ENCODE results near the gene GTF2A2.
"Not testable (repeated sequence)": the region's sequence is repeated elsewhere in the genome, so short reads cannot be mapped to it uniquely, and the experiment has no call there.

The GTF2A2 gene

GRCh38 chr15:59656897-59657634 is at the start of gene GTF2A2:
Gene GTF2A2, minus strand, starts transcription at chr15:59657515. Its CDS starts 5,238 bp downstream, at chr15:59652277.
- DNase-seq (ENCODE audit: low spot score in 2 of 2) (peak; percentile 87 to 98), ATAC-seq (peak; percentile 100)
- no peaks in the 10 kb centered on the region for H3K9me3 Mint-ChIP-seq
- H3K4me3 Mint-ChIP-seq, result no peak within 1 kb of the TSS
- peaks cover 8% of the 10 kb centered on the region for H3K4me1 Mint-ChIP-seq
- no peak within 1 kb of the TSS for H3K27ac Mint-ChIP-seq
- peaks cover 53% of the 10 kb centered on the region for H3K36me3 Mint-ChIP-seq

- no peak overlapping the region for H3K4me3 Mint-ChIP-seq
- ATAC-seq, result no peak
Observed at GRCh38 chr15:59703979-59704796, 46.9 kb upstream of the GTF2A2 start.

GRCh38 chr15:59702351-59702750 is 45.0 kb upstream of the GTF2A2 start:
- Mint-ChIP-seq H3K36me3 (no peaks in the 10 kb centered on the region), H3K4me1 (no peaks in the 10 kb centered on the region), H3K9me3 (no peaks in the 10 kb centered on the region), H3K4me3 (no peak overlapping the region), H3K27ac (no peak overlapping the region)
- no peak for DNase-seq (ENCODE audit: low spot score in 2 of 2)
- no peak for ATAC-seq

More at GRCh38 chr15:59703979-59704796, 46.9 kb upstream of the GTF2A2 start:
- Mint-ChIP-seq H3K27ac (no peak overlapping the region), H3K9me3 (no peaks in the 10 kb centered on the region), H3K36me3 (no peaks in the 10 kb centered on the region), H3K4me1 (no peaks in the 10 kb centered on the region)
- no peak for DNase-seq (ENCODE audit: low spot score in 2 of 2)

GRCh38 chr15:59701880-59702279 is 44.6 kb upstream of the GTF2A2 start:
- DNase-seq (ENCODE audit: low spot score in 2 of 2) (no peak), ATAC-seq (no peak)
- no peak overlapping the region for H3K4me3 Mint-ChIP-seq
- H3K4me1 Mint-ChIP-seq, result no peaks in the 10 kb centered on the region
- no peaks in the 10 kb centered on the region for H3K36me3 Mint-ChIP-seq
- no peaks in the 10 kb centered on the region for H3K9me3 Mint-ChIP-seq
- H3K27ac Mint-ChIP-seq, result no peak overlapping the region

GRCh38 chr15:59699810-59700431 is 42.6 kb upstream of the GTF2A2 start:
- Mint-ChIP-seq H3K27ac (no peak overlapping the region), H3K4me3 (no peak overlapping the region), H3K4me1 (no peaks in the 10 kb centered on the region), H3K36me3 (no peaks in the 10 kb centered on the region), H3K9me3 (no peaks in the 10 kb centered on the region)
- no peak for DNase-seq (ENCODE audit: low spot score in 2 of 2)
- ATAC-seq, result no peak

GRCh38 chr15:59698065-59698464 is 40.8 kb upstream of the GTF2A2 start:
- not testable (repeated sequence) for H3K36me3 Mint-ChIP-seq; H3K27ac Mint-ChIP-seq; H3K9me3 Mint-ChIP-seq; DNase-seq (ENCODE audit: low spot score in 2 of 2); H3K4me1 Mint-ChIP-seq; ATAC-seq; H3K4me3 Mint-ChIP-seq

- H3K4me3 Mint-ChIP-seq, result no peak overlapping the region
- H3K9me3 Mint-ChIP-seq, result no peaks in the 10 kb centered on the region
- DNase-seq (ENCODE audit: low spot score in 2 of 2) (no peak), ATAC-seq (no peak)
- H3K27ac Mint-ChIP-seq, result no peak overlapping the region
- no peaks in the 10 kb centered on the region for H3K36me3 Mint-ChIP-seq
- no peaks in the 10 kb centered on the region for H3K4me1 Mint-ChIP-seq
Observed at GRCh38 chr15:59696332-59696731, 39.0 kb upstream of the GTF2A2 start.

GRCh38 chr15:59694779-59695178 is 37.5 kb upstream of the GTF2A2 start:
- ATAC-seq, result no peak
- H3K36me3 Mint-ChIP-seq, result peaks cover under 1% of the 10 kb centered on the region
- H3K27ac Mint-ChIP-seq, result no peak overlapping the region
- H3K4me1 Mint-ChIP-seq, result peaks cover 7% of the 10 kb centered on the region
- H3K4me3 Mint-ChIP-seq, result no peak overlapping the region
- no peak for DNase-seq (ENCODE audit: low spot score in 2 of 2)
- no peaks in the 10 kb centered on the region for H3K9me3 Mint-ChIP-seq

- Mint-ChIP-seq H3K36me3 (peaks cover 31% of the 10 kb centered on the region), H3K27ac (no peak overlapping the region), H3K9me3 (no peaks in the 10 kb centered on the region), H3K4me1 (peaks cover 18% of the 10 kb centered on the region), H3K4me3 (no peak overlapping the region)
- no peak for DNase-seq (ENCODE audit: low spot score in 2 of 2)
- no peak for ATAC-seq
Observed at GRCh38 chr15:59691194-59691805, 34.0 kb upstream of the GTF2A2 start.

GRCh38 chr15:59689626-59690236 is 32.4 kb upstream of the GTF2A2 start:
- Mint-ChIP-seq H3K27ac (peak overlapping the region; percentile 90), H3K4me3 (peak overlapping the region; percentile 76), H3K4me1 (peaks cover 27% of the 10 kb centered on the region), H3K36me3 (peaks cover 44% of the 10 kb centered on the region), H3K9me3 (no peaks in the 10 kb centered on the region)
- ATAC-seq (peak; percentile 5), DNase-seq (ENCODE audit: low spot score in 2 of 2) (peak; percentile 11 to 78)

GRCh38 chr15:59688782-59689625 is 31.7 kb upstream of the GTF2A2 start, which contains the start of gene BNIP2:
Gene BNIP2, minus strand, starts transcription at chr15:59689320. Its CDS starts 6,863 bp downstream, at chr15:59682457.
- peak; percentile 93 to 99 for DNase-seq (ENCODE audit: low spot score in 2 of 2)
- Mint-ChIP-seq H3K27ac (peak within 1 kb of the TSS; percentile 90), H3K4me1 (peaks cover 27% of the 10 kb centered on the region), H3K9me3 (no peaks in the 10 kb centered on the region), H3K4me3 (peak within 1 kb of the TSS; percentile 76), H3K36me3 (peaks cover 44% of the 10 kb centered on the region)
- ATAC-seq, result peak; percentile 95

GRCh38 chr15:59688423-59688781 is 31.1 kb upstream of the GTF2A2 start:
- H3K4me1 Mint-ChIP-seq, result peaks cover 27% of the 10 kb centered on the region
- peak overlapping the region; percentile 76 for H3K4me3 Mint-ChIP-seq
- peak overlapping the region; percentile 90 for H3K27ac Mint-ChIP-seq
- peaks cover 47% of the 10 kb centered on the region for H3K36me3 Mint-ChIP-seq
- no peak for DNase-seq (ENCODE audit: low spot score in 2 of 2)
- peak; percentile 1 for ATAC-seq
- no peaks in the 10 kb centered on the region for H3K9me3 Mint-ChIP-seq

- Mint-ChIP-seq H3K9me3 (no peaks in the 10 kb centered on the region), H3K27ac (peak overlapping the region; percentile 90), H3K36me3 (peaks cover 53% of the 10 kb centered on the region), H3K4me3 (peak overlapping the region; percentile 76), H3K4me1 (peaks cover 27% of the 10 kb centered on the region)
- DNase-seq (ENCODE audit: low spot score in 2 of 2), result no peak
- ATAC-seq, result no peak
Observed at GRCh38 chr15:59687836-59688235, 30.5 kb upstream of the GTF2A2 start.

- Mint-ChIP-seq H3K9me3 (no peaks in the 10 kb centered on the region), H3K27ac (no peak overlapping the region), H3K4me3 (peak overlapping the region; percentile 76), H3K4me1 (peaks cover 27% of the 10 kb centered on the region), H3K36me3 (peaks cover 67% of the 10 kb centered on the region)
- DNase-seq (ENCODE audit: low spot score in 2 of 2) (no peak), ATAC-seq (no peak)
Observed at GRCh38 chr15:59686389-59686788, 29.1 kb upstream of the GTF2A2 start.
